IPS DF 4.7 (cell line): Measurements from ENCODE around the gene CDK12.
"Not testable (repeated sequence)": the region's sequence is repeated elsewhere in the genome, so short reads cannot be mapped to it uniquely, and the experiment has no call there.

Experiments
- DNase-seq: peaks from one replicate; pipeline ENCODE4 v3.0.0-alpha.2; 2013; ENCODE audit warnings: low spot score; ENCODE audit errors: extremely low read depth

The CDK12 gene

DNA sequence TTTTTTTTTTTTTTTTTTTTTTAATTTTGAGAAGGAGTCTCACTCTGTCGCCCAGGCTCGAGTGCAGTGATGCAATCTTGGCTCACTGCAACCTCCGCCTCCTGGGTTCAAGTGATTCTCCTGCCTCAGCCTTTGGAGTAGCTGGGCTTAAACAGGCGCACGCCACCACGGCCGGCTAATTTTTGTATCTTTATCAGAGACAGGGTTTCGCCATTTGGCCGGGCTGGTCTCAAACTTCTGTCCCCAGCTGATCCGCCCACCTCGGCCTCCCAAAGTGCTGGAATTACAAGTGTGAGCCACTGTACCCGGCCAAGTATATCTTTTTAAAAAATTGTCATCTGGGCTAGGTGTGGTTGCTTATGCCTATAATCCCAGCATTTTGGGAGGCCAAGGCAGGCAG is 35.6 kb downstream of the CDK12 start:
- not testable (repeated sequence) for DNase-seq

DNA sequence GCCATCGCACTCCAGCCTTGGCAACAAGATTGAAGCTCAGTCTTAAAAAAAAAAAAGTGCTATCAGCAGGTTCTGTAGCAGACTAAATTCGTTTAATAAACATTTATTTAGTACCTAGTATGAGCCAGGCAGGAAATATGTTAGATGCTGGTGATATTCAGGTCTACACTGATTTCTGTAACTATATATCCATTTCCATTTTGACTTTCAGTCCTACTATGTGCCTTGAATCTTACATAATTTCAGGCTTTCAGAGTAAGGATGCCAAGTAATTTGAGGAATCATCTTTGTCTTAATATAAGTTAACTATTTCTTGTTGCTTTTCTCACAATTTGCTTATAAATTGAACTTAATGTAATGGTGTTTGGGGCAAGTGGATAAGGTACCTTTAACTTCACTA is 46.2 kb downstream of the CDK12 start:
- no peak for DNase-seq

DNA sequence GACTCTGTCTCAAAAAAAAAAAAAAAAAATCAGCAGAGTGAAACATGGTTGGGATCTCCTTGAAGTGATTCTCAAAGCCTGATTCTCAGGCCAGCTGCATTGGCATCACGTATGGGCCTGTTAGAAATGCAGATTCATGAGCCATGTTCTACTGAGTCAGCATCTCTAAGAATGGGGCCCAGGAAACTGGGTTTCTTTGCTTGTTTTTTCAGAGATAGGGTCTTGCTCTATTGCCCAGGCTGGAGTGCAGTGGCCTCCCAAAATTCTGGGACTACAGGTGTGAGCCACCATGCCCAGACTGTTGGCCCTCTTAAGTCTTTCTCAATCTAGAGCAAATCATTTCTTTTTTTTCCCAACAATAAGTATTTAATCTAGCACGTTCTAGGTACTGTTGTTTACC is 47.7 kb downstream of the CDK12 start:
- DNase-seq, result no peak

DNA sequence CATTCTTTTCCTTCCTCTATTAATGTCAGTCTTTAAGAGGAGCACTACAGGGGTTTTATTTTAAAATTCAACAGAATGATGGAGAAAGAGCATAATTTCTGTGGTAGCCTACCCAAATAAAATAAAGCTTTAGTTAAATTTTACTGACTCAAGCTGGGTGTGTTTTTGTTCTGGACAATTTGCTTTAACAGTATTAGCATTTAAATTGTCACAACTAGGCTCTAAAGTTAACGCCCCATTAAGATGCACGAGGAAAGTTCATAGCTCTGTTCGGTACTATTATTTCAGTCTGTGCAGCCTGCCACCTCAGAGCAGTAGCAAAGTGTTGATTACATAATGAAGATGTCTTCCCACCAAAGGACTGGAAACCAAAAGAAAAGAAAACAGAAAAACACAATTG is 52.0 kb downstream of the CDK12 start:
- no peak for DNase-seq

DNA sequence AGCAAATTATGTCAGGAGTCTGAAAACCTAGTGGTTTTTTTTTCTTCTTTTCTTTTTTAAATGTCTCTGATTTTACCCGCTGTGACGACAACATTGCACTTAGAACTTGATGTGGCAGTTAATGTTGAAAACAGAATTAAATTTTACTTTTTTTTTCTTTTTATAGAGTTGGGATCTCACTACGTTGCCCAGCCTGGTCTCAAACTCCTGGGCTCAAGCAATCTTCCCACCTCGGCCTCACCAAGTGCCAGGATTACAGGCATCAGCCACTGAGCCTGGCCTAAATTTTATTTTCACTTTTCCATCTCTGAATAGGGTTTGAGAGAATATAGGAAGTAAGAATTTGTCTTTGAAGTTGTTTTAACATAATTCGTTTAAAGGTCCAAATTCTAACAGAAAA is 52.6 kb downstream of the CDK12 start:
- DNase-seq, result no peak

DNA sequence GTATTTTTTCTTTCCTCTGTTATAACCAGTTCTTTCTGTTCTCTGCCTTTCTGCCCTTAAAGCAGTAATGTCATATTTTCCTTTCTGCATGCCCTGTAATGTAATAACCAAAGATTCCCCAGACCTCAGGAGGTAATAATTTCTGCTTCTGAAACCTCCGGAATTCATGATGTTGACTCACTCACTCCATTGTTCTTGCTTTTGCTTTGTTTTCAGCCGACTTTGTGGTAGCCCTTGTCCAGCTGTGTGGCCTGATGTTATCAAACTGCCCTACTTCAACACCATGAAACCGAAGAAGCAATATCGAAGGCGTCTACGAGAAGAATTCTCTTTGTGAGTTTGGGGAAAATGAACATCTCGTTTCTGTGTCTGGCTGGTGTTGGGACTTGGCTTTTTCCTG is 55.9 kb downstream of the CDK12 start:
- no peak for DNase-seq

DNA sequence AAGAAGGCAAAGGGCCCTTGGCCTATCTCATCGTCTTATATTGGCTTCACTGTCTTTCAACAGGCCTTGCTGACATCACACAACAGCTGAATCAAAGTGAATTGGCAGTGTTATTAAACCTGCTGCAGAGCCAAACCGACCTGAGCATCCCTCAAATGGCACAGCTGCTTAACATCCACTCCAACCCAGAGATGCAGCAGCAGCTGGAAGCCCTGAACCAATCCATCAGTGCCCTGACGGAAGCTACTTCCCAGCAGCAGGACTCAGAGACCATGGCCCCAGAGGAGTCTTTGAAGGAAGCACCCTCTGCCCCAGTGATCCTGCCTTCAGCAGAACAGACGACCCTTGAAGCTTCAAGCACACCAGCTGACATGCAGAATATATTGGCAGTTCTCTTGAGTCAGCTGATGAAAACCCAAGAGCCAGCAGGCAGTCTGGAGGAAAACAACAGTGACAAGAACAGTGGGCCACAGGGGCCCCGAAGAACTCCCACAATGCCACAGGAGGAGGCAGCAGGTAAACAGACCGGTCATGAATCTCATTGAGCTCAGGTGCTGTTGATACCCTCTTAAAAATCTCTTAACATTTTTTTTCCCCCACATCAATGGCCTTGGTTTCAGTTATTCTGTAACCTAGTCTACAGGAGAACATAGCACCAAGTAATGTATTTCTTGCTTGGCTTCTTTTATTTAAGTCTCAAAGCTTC is 64.7 kb downstream of the CDK12 start:
- no peak for DNase-seq

DNA sequence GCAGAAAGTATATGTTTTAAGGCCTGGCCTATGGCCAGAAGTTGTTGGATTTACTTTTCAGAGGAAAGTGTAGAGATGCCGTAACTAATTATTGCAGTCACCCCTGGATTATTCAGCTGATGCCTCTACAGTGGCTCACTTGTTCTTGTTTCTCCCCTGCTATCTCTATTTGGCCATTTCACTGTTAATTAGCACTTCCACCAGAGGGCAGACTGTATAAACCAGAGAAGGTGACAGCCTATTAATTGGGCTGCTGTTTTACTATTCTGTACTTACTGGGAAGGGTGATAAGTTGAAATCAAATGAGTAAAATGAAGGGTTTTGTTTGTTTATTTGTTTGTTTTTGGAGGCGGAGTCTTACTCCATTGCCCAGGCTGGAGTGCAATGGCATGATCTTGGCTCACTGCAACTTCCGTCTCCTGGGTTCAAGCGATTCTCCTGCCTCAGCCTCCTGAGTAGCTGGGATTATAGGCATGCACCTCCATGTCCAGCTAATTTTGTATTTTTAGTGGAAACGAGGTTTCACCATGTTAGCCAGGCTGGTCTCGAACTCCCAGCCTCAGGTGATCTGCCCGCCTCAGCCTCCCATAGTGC is 66.0 kb downstream of the CDK12 start:
- DNase-seq, result no peak

DNA sequence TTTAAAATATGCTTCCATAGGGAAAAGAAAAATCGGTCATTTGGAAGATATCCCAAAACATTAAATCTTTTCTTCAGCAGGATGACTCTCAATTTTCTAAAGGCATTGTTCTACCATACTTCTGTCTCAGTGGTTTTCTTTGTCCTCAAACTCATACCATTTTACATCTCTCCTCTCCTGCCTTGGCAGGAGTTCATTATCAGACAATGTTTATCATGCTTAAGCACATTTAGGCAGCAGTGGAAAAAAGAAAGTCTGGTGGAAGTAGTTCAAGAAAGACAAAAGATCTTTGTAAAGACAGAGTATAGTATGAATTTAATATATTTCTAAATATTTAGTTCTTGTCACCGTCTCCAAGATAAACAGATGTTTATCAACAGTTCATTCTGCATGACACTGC is 68.2 kb downstream of the CDK12 start:
- DNase-seq, result no peak

DNA sequence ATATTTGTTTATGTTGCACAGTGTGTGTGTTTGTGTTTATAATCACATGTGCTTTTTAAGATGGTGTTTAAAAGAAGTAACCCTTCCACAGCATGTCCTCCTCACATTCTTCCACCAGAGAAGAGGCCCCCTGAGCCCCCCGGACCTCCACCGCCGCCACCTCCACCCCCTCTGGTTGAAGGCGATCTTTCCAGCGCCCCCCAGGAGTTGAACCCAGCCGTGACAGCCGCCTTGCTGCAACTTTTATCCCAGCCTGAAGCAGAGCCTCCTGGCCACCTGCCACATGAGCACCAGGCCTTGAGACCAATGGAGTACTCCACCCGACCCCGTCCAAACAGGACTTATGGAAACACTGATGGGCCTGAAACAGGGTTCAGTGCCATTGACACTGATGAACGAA is 69.2 kb downstream of the CDK12 start:
- DNase-seq, result no peak

DNA sequence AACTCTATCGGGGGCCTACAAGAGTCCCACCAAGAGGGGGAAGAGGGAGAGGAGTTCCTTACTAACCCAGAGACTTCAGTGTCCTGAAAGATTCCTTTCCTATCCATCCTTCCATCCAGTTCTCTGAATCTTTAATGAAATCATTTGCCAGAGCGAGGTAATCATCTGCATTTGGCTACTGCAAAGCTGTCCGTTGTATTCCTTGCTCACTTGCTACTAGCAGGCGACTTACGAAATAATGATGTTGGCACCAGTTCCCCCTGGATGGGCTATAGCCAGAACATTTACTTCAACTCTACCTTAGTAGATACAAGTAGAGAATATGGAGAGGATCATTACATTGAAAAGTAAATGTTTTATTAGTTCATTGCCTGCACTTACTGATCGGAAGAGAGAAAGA is 70.0 kb downstream of the CDK12 start:
- DNase-seq, result no peak

DNA sequence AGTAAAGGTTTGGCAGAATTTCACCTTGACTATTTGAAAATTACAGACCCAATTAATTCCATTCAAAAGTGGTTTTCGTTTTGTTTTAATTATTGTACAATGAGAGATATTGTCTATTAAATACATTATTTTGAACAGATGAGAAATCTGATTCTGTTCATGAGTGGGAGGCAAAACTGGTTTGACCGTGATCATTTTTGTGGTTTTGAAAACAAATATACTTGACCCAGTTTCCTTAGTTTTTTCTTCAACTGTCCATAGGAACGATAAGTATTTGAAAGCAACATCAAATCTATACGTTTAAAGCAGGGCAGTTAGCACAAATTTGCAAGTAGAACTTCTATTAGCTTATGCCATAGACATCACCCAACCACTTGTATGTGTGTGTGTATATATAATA is 72.6 kb downstream of the CDK12 start:
- DNase-seq, result no peak

DNA sequence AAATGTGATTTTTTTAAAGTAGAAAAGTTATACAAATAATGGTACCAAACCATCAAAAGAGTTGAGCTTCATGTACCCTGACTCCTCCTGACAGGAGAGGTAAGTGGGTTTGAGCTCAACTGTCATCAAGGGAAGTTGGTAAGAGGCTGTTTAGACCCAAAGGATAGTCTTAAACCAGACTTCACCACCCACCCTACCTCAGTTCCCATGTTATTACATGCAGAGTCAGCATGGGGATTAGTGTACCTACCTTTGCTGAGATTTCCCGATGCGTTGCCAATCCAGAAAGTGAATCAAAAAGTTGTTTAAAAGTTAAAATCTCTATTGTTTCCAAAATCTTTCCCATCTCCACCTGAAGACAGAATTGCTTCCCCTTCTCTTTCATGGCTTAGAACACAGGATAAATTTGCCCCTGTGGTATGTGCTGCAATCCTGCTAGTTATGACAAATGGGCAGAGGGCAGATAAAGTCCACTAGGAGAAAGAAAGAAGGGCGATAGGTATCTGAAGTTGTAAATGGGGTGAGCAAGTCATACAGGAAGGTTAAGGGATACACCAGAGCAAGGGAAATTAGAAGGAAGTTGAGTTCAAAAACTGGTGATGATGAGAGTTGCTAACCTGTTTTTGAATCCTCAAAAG is 73.6 kb downstream of the CDK12 start:
- no peak for DNase-seq

DNA sequence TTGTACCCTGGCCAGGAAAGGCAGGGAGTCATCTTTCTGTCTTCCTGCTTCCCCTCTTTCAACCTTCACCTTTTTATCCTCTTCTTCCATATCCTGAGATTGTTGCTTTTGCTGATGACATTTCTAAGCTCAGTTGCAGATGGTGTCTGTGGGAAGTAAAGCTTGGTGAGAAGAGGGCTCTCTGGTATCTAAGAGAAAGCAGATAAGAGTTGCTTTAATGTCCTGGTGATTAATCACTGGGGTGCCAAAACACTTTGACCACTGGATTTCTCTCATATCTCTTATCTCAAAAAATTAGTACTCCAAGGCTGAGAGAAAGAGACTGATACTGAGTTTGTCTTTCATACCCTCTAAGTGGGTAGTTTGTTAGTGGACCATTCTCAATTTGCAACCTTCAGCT is 75.2 kb downstream of the CDK12 start:
- DNase-seq, result no peak

DNA sequence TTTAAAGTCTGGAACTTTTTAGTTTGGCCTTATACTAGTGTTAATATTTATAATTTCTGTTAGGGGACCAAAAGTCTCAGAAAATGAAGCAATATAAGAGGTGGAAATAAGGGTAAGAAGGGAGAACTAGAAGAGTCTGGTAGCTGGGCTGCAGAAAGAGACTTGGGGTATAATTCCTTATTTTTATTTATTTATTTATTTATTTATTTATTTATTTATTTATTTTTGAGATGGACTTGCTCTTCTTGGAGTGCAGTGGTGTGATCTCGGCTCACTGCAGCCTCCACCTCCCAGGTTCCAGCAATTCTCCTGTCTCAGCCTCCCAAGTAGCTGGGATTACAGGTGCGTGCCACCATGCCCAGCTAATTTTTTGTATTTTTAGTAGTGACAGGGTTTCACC is 76.1 kb downstream of the CDK12 start:
- DNase-seq, result not testable (repeated sequence)

DNA sequence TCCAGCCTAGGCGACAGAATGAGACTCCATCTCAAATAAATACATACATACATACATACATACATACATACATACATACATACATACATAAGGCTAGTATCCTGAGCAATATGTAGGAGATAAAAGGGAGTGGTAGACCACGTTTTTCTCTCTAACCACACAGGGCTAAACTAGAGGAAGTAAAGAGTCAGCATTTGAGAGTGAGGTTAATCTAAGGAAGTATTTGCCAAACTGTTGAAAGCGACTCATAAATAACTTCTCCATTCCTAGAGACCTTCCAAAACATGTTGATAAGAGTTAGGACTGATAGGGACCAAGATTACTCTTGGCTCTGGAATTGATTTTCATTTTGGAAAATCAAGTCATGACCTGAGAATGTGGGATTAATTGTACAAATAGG is 77.6 kb downstream of the CDK12 start:
- DNase-seq, result no peak

DNA sequence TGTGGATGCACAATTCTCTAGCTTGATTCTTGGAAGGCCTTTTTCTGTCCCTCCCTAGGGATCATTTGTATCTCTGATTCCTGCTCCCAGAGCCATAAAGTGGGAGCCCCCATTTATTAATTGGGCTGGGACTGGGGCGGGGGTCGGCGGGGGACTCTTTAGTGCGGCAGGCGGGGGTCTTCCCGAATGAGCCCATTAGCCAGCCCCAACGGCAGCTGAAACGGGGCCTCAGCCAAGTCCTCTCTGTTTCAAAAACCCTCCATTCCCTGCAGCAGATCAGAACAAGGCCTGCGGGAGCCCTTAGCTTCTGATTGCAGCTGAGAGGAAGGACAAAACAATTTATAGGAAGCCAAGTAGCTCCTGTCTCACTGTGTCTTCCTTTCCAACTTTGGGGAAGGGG is 79.3 kb downstream of the CDK12 start:
- no peak for DNase-seq

DNA sequence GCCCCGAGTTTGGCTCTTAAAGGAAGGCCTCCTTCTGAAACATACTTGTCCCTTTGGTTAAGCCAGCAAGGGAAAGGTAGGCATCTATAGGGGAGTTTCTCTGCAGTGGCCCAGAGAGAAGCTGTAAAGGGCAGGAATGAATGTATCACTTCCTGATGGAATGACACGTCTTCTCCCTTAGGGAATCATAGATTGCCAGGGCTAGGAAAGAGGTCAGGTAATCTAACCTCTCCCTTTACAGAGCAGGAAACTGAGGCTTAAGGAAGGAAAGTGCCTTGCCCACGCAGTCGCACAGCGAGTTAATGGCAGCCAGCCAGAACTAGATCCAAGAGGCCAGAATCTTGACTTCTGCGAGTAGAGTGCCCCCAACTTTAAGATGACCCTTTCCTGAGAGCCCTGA is 80.4 kb downstream of the CDK12 start:
- no peak for DNase-seq

DNA sequence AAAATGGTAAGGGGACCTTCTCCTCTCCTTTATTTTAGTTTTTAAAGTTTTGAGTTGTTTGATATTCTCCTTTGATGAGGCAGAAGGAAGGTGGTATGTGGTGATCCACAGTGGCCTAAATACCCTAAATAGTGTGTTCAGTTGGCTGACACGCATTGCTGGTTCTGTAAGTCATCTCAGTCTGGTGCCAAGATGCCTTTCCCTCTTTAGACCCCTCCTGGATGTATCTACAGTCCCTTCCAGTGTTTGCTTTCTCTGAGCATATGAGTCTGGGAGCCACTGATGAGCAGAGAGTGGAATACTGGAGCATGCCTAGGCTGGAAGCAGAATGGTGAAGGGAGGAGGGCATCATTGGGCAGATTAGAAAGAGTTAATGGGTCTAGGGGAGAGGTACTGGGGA is 81.9 kb downstream of the CDK12 start:
- DNase-seq, result no peak

DNA sequence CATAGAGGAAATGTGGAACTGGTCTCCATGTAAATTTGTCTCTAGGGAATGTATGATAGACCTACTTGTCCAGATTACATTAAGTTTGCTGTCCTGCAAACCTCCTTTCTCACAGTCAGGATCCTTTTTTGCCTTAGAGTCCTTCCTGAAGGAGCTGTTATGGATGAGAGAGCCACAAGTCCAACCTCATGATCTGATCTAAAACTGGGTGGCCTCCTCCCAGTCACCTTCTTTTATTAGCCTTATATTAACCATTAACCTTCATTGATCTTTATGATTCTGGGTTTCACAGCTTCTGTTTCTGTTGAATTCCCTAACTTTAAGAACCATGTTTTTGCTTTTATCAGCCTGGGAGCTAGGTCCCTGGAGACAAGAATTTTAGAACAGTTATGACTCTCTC is 82.4 kb downstream of the CDK12 start:
- DNase-seq, result no peak

DNA sequence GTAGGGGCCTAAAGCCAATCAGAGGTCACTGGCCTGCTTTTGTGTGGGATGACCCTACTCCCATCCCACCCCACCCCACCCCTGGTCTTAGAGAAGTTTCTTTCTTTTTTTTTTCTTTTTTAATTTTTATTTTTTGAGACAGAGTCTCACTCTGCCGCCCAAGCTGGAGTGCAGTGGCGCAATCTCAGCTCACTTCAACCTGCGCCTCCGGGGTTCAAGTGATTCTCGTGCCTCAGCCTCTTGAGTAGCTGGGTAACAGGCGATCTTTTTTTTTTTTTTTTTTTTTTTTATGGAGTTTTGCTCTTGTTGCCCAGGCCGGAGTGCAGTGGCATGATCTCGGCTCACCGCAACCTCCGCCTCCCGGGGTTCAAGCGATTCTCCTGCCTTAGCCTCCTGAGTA is 83.1 kb downstream of the CDK12 start:
- DNase-seq, result not testable (repeated sequence)

DNA sequence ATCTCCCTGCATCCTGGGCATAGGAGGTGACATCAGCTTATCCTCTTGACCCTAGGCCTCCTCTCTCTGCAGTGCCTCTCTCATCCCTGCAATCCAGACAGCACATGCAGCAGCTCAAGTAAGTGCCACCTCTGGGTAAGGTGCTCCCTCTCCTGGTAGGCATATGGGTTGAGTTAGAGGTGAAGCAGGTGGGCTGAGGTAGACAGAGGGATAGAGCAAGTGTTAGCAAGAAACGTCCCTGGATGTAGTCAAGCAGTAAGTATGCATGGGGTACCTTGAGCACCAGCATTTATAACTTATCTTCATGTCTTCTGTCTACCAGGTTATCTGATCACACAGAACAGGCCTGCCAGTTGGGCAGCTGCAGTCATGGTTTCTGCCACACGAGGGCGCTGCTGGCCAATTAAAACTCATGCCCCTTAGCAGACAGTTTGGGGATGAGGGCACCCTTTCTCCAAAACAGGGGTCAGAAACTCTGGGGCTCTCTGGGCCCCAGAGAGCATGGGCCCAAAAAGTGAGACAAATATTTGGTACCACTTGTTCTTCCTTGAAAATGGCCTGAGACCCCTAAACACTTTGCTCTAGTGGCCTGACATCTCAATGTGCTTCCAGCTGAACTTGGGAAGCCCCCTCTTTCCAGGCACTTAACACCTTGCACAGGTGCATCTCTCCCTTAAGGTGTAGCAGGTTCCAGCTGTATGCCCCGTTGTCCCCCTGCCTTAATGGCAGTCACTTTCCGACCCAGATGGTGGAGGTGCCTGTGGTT is 86.6 kb downstream of the CDK12 start:
- DNase-seq, result no peak
